H1 (cell line): Measurements from ENCODE around the gene HIVEP3. TPM values are rescaled to one million over a fixed set of nuclear protein-coding genes. Genes with fewer than 3 reads are reported as not detected.
"Not testable (repeated sequence)": the region's sequence is repeated elsewhere in the genome, so short reads cannot be mapped to it uniquely, and the experiment has no call there.

Experiments
- CTCF ChIA-PET: fragments of 300-600 bp; sonication (Branson Sonifier 250); formaldehyde crosslinking; loops from one replicate; lab custom pipeline; 2021; ENCODE audit not compliant: partially characterized antibody; lab: Charles Lee
- POLR2A ChIA-PET: fragments of 300-600 bp; sonication (Branson Sonifier 250); formaldehyde crosslinking; loops from one replicate; lab custom pipeline; 2021; ENCODE audit warnings: inconsistent platforms; ENCODE audit not compliant: partially characterized antibody; lab: Charles Lee
- DNase-seq, 2 experiments: peaks; one replicate each; pipeline versions ENCODE4 v3.0.0 to v3.0.0-alpha.2; 2010 to 2022; ENCODE audit warnings: low spot score in 2 of 2, low read depth in 1 of 2, mixed read lengths in 1 of 2
- FAIRE-seq: peaks from 2 replicates; lab custom pipeline; 2011; peaks lifted over from hg19 to GRCh38; lab: Jason Lieb, UNC
- H2AFZ ChIP-seq: 2 replicates; pipeline ENCODE4 v1.8.1; 2012; ENCODE audit warnings: low read length, inconsistent platforms
- H2AK5ac ChIP-seq: 2 replicates; pipeline ENCODE4 v1.6.1; 2013; ENCODE audit warnings: low read depth, low read length
- H2BK120ac ChIP-seq: replicated peaks from 2 replicates; pipeline ENCODE3; 2013; ENCODE audit warnings: low read depth, low read length, inconsistent platforms
- H2BK12ac ChIP-seq: 2 replicates; pipeline ENCODE4 v1.6.1; 2013; ENCODE audit warnings: low read depth, low read length
- H2BK15ac ChIP-seq: 2 replicates; pipeline ENCODE4 v1.6.1; 2013; ENCODE audit warnings: low read length
- H2BK20ac ChIP-seq: 2 replicates; pipeline ENCODE4 v1.6.1; 2013; ENCODE audit warnings: low read length
- H2BK5ac ChIP-seq: 2 replicates; pipeline ENCODE4 v1.6.1; 2013; ENCODE audit warnings: low read depth, low read length
- H3K14ac ChIP-seq: 2 replicates; pipeline ENCODE4 v1.6.1; 2013; ENCODE audit warnings: inconsistent platforms; ENCODE audit not compliant: insufficient read length
- H3K18ac ChIP-seq: 2 replicates; pipeline ENCODE4 v1.6.1; 2013; ENCODE audit warnings: low read length; ENCODE audit errors: extremely low read depth
- H3K23ac ChIP-seq: 2 replicates; pipeline ENCODE4 v1.6.1; 2013; ENCODE audit warnings: inconsistent platforms; ENCODE audit not compliant: insufficient read length
- H3K23me2 ChIP-seq: 2 replicates; pipeline ENCODE4 v1.6.1; 2013; ENCODE audit warnings: low read depth, low read length
- H3K27ac ChIP-seq: 2 replicates; pipeline ENCODE4 v1.6.1; 2011; ENCODE audit warnings: low read depth, low read length, inconsistent platforms
- H3K27me3 ChIP-seq, 4 experiments: replicated peaks in 1 of 4; 1 replicate in 1 of 4; 2 replicates in 3 of 4; pipeline versions ENCODE4 v1.6.1 to v1.8.1; 2011 to 2013; ENCODE audit warnings: low read length in 3 of 4, mild to moderate bottlenecking in 3 of 4, inconsistent platforms in 2 of 4, mixed read lengths in 2 of 4, moderate library complexity in 1 of 4; ENCODE audit not compliant: control insufficient read depth in 3 of 4, insufficient read depth in 3 of 4; ENCODE audit errors: extremely low read depth in 1 of 4
- H3K36me3 ChIP-seq, 4 experiments: 2 replicates each; pipeline versions ENCODE4 v1.6.1 to v1.8.1; 2011 to 2013; ENCODE audit warnings: mild to moderate bottlenecking in 4 of 4, low read length in 3 of 4, moderate library complexity in 2 of 4, control low read depth in 1 of 4, inconsistent platforms in 1 of 4; ENCODE audit not compliant: insufficient read depth in 4 of 4, control insufficient read depth in 2 of 4
- H3K4ac ChIP-seq: replicated peaks from 2 replicates; pipeline ENCODE3; 2013; ENCODE audit warnings: low read length, low read depth, mixed read lengths, inconsistent platforms; ENCODE audit not compliant: insufficient read length
- H3K4me1 ChIP-seq, 4 experiments: replicated peaks in 1 of 4; 1 replicate in 1 of 4; 2 replicates in 3 of 4; pipeline versions ENCODE4 v1.6.1 to v1.8.1; 2011 to 2013; ENCODE audit warnings: low read length in 3 of 4, inconsistent platforms in 2 of 4, mixed read lengths in 1 of 4; ENCODE audit not compliant: insufficient read depth in 4 of 4, control insufficient read depth in 3 of 4
- H3K4me2 ChIP-seq, 2 experiments: 2 replicates each; pipeline versions ENCODE4 v1.6.1 to v1.8.1; 2011 to 2013; ENCODE audit warnings: low read depth in 2 of 2, low read length in 2 of 2, control low read depth in 1 of 2, inconsistent platforms in 1 of 2, mild to moderate bottlenecking in 1 of 2; ENCODE audit not compliant: insufficient read depth in 1 of 2
- H3K4me3 ChIP-seq, 4 experiments: fragments of 200-600, 300-600 bp in 1 of 4; sonication (generic), shearing (Covaris generic), sonication (Bioruptor Twin) in 1 of 4; 2 replicates each; pipeline versions ENCODE4 v1.5.1 to v1.8.1; 2011 to 2016; ENCODE audit warnings: low read length in 4 of 4, low read depth in 3 of 4, control low read depth in 2 of 4, inconsistent platforms in 2 of 4, mild to moderate bottlenecking in 2 of 4, mixed read lengths in 1 of 4, moderate library complexity in 1 of 4; ENCODE audit not compliant: insufficient read depth in 2 of 4; ENCODE audit errors: extremely low read depth in 1 of 4
- H3K56ac ChIP-seq: replicated peaks from 2 replicates; pipeline ENCODE3; 2013; ENCODE audit warnings: low read depth, mild to moderate bottlenecking, mixed read lengths, low read length, inconsistent platforms; ENCODE audit not compliant: insufficient read length
- H3K79me1 ChIP-seq: 2 replicates; pipeline ENCODE4 v1.6.1; 2013; ENCODE audit warnings: low read depth, low read length, control low read depth
- H3K79me2 ChIP-seq, 2 experiments: 2 replicates each; pipeline versions ENCODE4 v1.6.1 to v1.8.1; 2012 to 2013; ENCODE audit warnings: low read length in 2 of 2, mild to moderate bottlenecking in 2 of 2, inconsistent platforms in 1 of 2; ENCODE audit not compliant: insufficient read depth in 2 of 2, control insufficient read depth in 1 of 2
- H3K9ac ChIP-seq, 4 experiments: replicated peaks in 1 of 4; 1 replicate in 1 of 4; 2 replicates in 3 of 4; pipeline versions ENCODE4 v1.6.1 to v1.8.1; 2011 to 2013; ENCODE audit warnings: low read depth in 3 of 4, low read length in 3 of 4, control low read depth in 2 of 4, mild to moderate bottlenecking in 2 of 4, moderate library complexity in 2 of 4, inconsistent platforms in 1 of 4; ENCODE audit errors: extremely low read depth in 1 of 4
- H3K9me3 ChIP-seq, 2 experiments: 2 replicates each; pipeline versions ENCODE4 v1.6.1 to v1.8.1; 2012 to 2013; ENCODE audit warnings: mild to moderate bottlenecking in 2 of 2, moderate library complexity in 2 of 2, control low read depth in 1 of 2, inconsistent platforms in 1 of 2, low read depth in 1 of 2, low read length in 1 of 2, mixed read lengths in 1 of 2; ENCODE audit not compliant: insufficient read depth in 2 of 2
- H4K20me1 ChIP-seq, 2 experiments: replicated peaks in 1 of 2; 2 replicates each; pipeline versions ENCODE3 to v1.8.1; 2011 to 2013; ENCODE audit warnings: inconsistent platforms in 2 of 2, low read length in 2 of 2, mild to moderate bottlenecking in 1 of 2; ENCODE audit not compliant: insufficient read depth in 2 of 2, control insufficient read depth in 1 of 2
- H4K5ac ChIP-seq: 2 replicates; pipeline ENCODE4 v1.6.1; 2013; ENCODE audit warnings: low read length, low read depth, mixed read lengths, inconsistent platforms; ENCODE audit not compliant: insufficient read length
- H4K8ac ChIP-seq: 2 replicates; pipeline ENCODE4 v1.8.0; 2013; ENCODE audit warnings: mild to moderate bottlenecking, moderate library complexity, low read length, inconsistent platforms; ENCODE audit not compliant: insufficient read depth; ENCODE audit errors: extremely low read depth
- H4K91ac ChIP-seq: replicated peaks from 2 replicates; pipeline ENCODE3; 2013; ENCODE audit warnings: low read length, mixed read lengths, inconsistent platforms; ENCODE audit not compliant: insufficient read length
- CTBP2 ChIP-seq: IDR thresholded peaks from 2 replicates; pipeline ENCODE4 v1.7.0; 2011; ENCODE audit warnings: borderline replicate concordance, mild to moderate bottlenecking, moderate library complexity, mixed read lengths, low read length; ENCODE audit not compliant: insufficient read depth, insufficient read length
- SIRT6 ChIP-seq: IDR thresholded peaks from one replicate; pipeline ENCODE4 v1.7.1; 2012; ENCODE audit warnings: low read length, inconsistent platforms
- WGBS, 2 experiments: shearing (Covaris generic) in 1 of 2; methylation state at CpG; one replicate each; pipeline versions ENCODE4 v1.1.6 to v1.1.7; 2013 to 2015; ENCODE audit warnings: low lambda C conversion rate in 2 of 2, mixed read lengths in 2 of 2, inconsistent platforms in 1 of 2, low coverage in 1 of 2, missing lambda C conversion rate in 1 of 2; ENCODE audit not compliant: insufficient replicate concordance in 2 of 2, insufficient coverage in 1 of 2, insufficient read length in 1 of 2; ENCODE audit errors: extremely low coverage in 1 of 2, missing lambda C conversion rate in 1 of 2; 5-methylcytosine and 5-hydroxymethylcytosine counted together
- polyA plus RNA-seq, 7 experiments: library from polyadenylated mRNA; depleted of rRNA in 3 of 7; stranded (reverse) in 5 of 7; unstranded in 2 of 7; fragments of >200 nt in 5 of 7; fragments of 200-250 nt in 2 of 7; gene quantifications; 1 replicate in 5 of 7; 2 replicates in 1 of 7; 4 replicates in 1 of 7; pipeline versions ENCODE4 v1.2.1 to v1.2.3, GENCODE V29; 2011 to 2013; ENCODE audit warnings: missing spikeins in 2 of 7, mixed read lengths in 2 of 7
- total RNA-seq: library from RNA; stranded (reverse); fragmentation: NEBNext Ultra II Directional; extraction: Animal tissue kit (Norgen Biotek cat#: 25700); gene quantifications from 2 replicates; pipeline ENCODE4 v1.2.1, GENCODE V29; 2021

HIVEP3 gene
- total and polyA plus RNA-seq, 2 of the 8 experiments (the other 6 are each of a cell fraction or from before 2014, with no cell fraction given), result 0.24 to 0.69 TPM

- TF ChIP-seq CTBP2, result no peak
- no peak for TF ChIP-seq SIRT6
Measured at GRCh38 chr1:41557751-41558455, 360.8 kb downstream of the HIVEP3 start (continued).

GRCh38 chr1:41554746-41555145 lies 364.0 kb downstream of the HIVEP3 start:
- FAIRE-seq, result not testable (repeated sequence)

More at GRCh38 chr1:41554746-41555145, 364.0 kb downstream of the HIVEP3 start:
- H2BK120ac ChIP-seq, H3K23ac ChIP-seq, H3K27me3 ChIP-seq, H3K9ac ChIP-seq, H2AFZ ChIP-seq, DNase-seq, CTCF ChIA-PET, H4K20me1 ChIP-seq, H2BK20ac ChIP-seq, H3K4me1 ChIP-seq, H3K4ac ChIP-seq, H4K91ac ChIP-seq, H4K8ac ChIP-seq, H3K4me3 ChIP-seq, H3K14ac ChIP-seq, H2BK12ac ChIP-seq, H2BK5ac ChIP-seq, H3K79me2 ChIP-seq, H3K23me2 ChIP-seq, H3K79me1 ChIP-seq, H3K27ac ChIP-seq, H2AK5ac ChIP-seq, POLR2A ChIA-PET, H3K36me3 ChIP-seq, H3K9me3 ChIP-seq, H3K4me2 ChIP-seq, H3K56ac ChIP-seq, H3K18ac ChIP-seq, H4K5ac ChIP-seq, H2BK15ac ChIP-seq: not testable (repeated sequence)
- WGBS, 2 experiments, result 86% methylated on average over 5 of the region's 5 CpGs; no CpG with 5 or more reads in 1 of the 2 experiments
